GM08714 (cell line): ENCODE measurements around the gene ADGRL3.
"Not testable (repeated sequence)": the region's sequence is repeated elsewhere in the genome, so short reads cannot be mapped to it uniquely, and the experiment has no call there.

Experiments
- H3K4me3 ChIP-seq: fragments of 200-500 bp; sonication (Bioruptor generic); 2 replicates; pipeline ENCODE4 v1.5.1; 2014; ENCODE audit warnings: mild to moderate bottlenecking, low read length, inconsistent platforms
- ZNF274 ChIP-seq: IDR thresholded peaks from 2 replicates; pipeline ENCODE4 v1.6.1; 2012; ENCODE audit warnings: mild to moderate bottlenecking, low read depth, low read length

Gene ADGRL3

GRCh38 chr4:61714387-61714911 lies 514.3 kb downstream of the ADGRL3 start:
- TF ChIP-seq ZNF274: no peak
- no peak overlapping the region for H3K4me3 ChIP-seq

- H3K4me3 ChIP-seq: no peak overlapping the region
- TF ChIP-seq ZNF274: no peak
Measured at GRCh38 chr4:61716426-61716825, 516.3 kb downstream of the ADGRL3 start.

GRCh38 chr4:61723492-61723891 lies 523.4 kb downstream of the ADGRL3 start:
- no peak overlapping the region for H3K4me3 ChIP-seq
- no peak for TF ChIP-seq ZNF274

- no peak for TF ChIP-seq ZNF274
- H3K4me3 ChIP-seq: no peak overlapping the region
Measured at GRCh38 chr4:61727286-61727685, 527.2 kb downstream of the ADGRL3 start.

GRCh38 chr4:61734409-61734808 lies 534.3 kb downstream of the ADGRL3 start:
- H3K4me3 ChIP-seq: no peak overlapping the region
- TF ChIP-seq ZNF274: no peak

GRCh38 chr4:61739887-61740286 lies 539.8 kb downstream of the ADGRL3 start:
- no peak for TF ChIP-seq ZNF274
- no peak overlapping the region for H3K4me3 ChIP-seq

- TF ChIP-seq ZNF274: no peak
- H3K4me3 ChIP-seq: no peak overlapping the region
Measured at GRCh38 chr4:61740886-61741285, 540.8 kb downstream of the ADGRL3 start.

GRCh38 chr4:61741327-61742096 lies 541.4 kb downstream of the ADGRL3 start:
- TF ChIP-seq ZNF274: no peak
- no peak overlapping the region for H3K4me3 ChIP-seq

- no peak overlapping the region for H3K4me3 ChIP-seq
- TF ChIP-seq ZNF274: no peak
Measured at GRCh38 chr4:61750810-61751209, 550.7 kb downstream of the ADGRL3 start.

GRCh38 chr4:61752617-61753016 lies 552.5 kb downstream of the ADGRL3 start:
- no peak for TF ChIP-seq ZNF274
- H3K4me3 ChIP-seq: no peak overlapping the region

GRCh38 chr4:61753739-61754138 lies 553.6 kb downstream of the ADGRL3 start:
- H3K4me3 ChIP-seq: no peak overlapping the region
- TF ChIP-seq ZNF274: no peak

- not testable (repeated sequence) for H3K4me3 ChIP-seq
Measured at GRCh38 chr4:61756937-61757336, 556.8 kb downstream of the ADGRL3 start.

- H3K4me3 ChIP-seq: not testable (repeated sequence)
Measured at GRCh38 chr4:61757983-61758382, 557.9 kb downstream of the ADGRL3 start.

GRCh38 chr4:61758596-61758995 lies 558.5 kb downstream of the ADGRL3 start:
- not testable (repeated sequence) for H3K4me3 ChIP-seq

GRCh38 chr4:61759245-61759644 lies 559.1 kb downstream of the ADGRL3 start:
- not testable (repeated sequence) for H3K4me3 ChIP-seq

GRCh38 chr4:61759885-61760284 lies 559.8 kb downstream of the ADGRL3 start:
- H3K4me3 ChIP-seq: not testable (repeated sequence)

GRCh38 chr4:61760820-61761219 lies 560.7 kb downstream of the ADGRL3 start:
- no peak for TF ChIP-seq ZNF274
- no peak overlapping the region for H3K4me3 ChIP-seq
